Lower leg skin (tissue), 3 donors: Measurements from ENCODE around the gene SLC6A4.

Experiments used
- CTCF ChIP-seq, 3 donors: fragments of 450-650 bp; IDR thresholded peaks; one replicate each; pipeline ENCODE4 v1.5.1; 2016; ENCODE audit warnings: antibody characterized with exemption in 3 of 3, mild to moderate bottlenecking in 3 of 3, moderate library complexity in 2 of 3
- POLR2A ChIP-seq, 2 donors: fragments of 450-650 bp; IDR thresholded peaks; one replicate each; pipeline ENCODE4 v1.6.1; 2016 to 2017; ENCODE audit warnings: antibody characterized with exemption in 2 of 2, mild to moderate bottlenecking in 1 of 2, moderate library complexity in 1 of 2

GRCh38 chr17:30278032-30278431 lies 42.5 kb upstream of the SLC6A4 start:
- TF ChIP-seq CTCF (IDR thresholded peaks at IDR 0.05): no peak
- no peak for TF ChIP-seq POLR2A (IDR thresholded peaks at IDR 0.05)
